K562 (cell line): ENCODE measurements around the gene CHAF1A. TPM values are rescaled to one million over a fixed set of nuclear protein-coding genes. Genes with fewer than 3 reads are reported as not detected.

Experiments
- CBFB ChIP-seq: sonication (generic); formaldehyde crosslinking; IDR thresholded peaks from 2 replicates; pipeline ENCODE4 v1.4.0; 2020; ENCODE audit warnings: mild to moderate bottlenecking, missing genetic modification reagents
- CEBPG ChIP-seq, 3 experiments: fragments of 200-800 bp in 1 of 3; sonication (Bioruptor generic) in 1 of 3; sonication (generic) in 1 of 3; formaldehyde crosslinking in 1 of 3; IDR thresholded peaks in 2 of 3; conservative IDR thresholded peaks in 1 of 3; 2 replicates each; pipeline versions ENCODE4 v1.6.1 to v1.8.0; 2016 to 2022; ENCODE audit warnings: missing compliant biosample characterization in 2 of 3, missing genetic modification characterization in 2 of 3, mild to moderate bottlenecking in 1 of 3, missing genetic modification reagents in 1 of 3
- ESRRA ChIP-seq: fragments of 450-650 bp; IDR thresholded peaks from 2 replicates; pipeline ENCODE4 v1.6.1; 2014; ENCODE audit warnings: low read depth, mild to moderate bottlenecking, moderate library complexity, borderline replicate concordance
- ETV6 ChIP-seq, 3 experiments: fragments of 150-350 bp in 1 of 3; sonication (generic) in 1 of 3; formaldehyde crosslinking in 1 of 3; IDR thresholded peaks; 2 replicates each; pipeline versions ENCODE4 v1.6.1 to v1.8.0; 2014 to 2022; ENCODE audit warnings: borderline replicate concordance in 2 of 3, low read depth in 2 of 3, antibody characterized with exemption in 1 of 3, low read length in 1 of 3, mild to moderate bottlenecking in 1 of 3, missing genetic modification reagents in 1 of 3
- JUNB ChIP-seq: fragments of 450-650 bp; formaldehyde crosslinking; conservative IDR thresholded peaks from 2 replicates; pipeline ENCODE4 v1.4.0; 2020; ENCODE audit warnings: mild to moderate bottlenecking
- PBX2 ChIP-seq, 2 experiments: IDR thresholded peaks in 1 of 2; conservative IDR thresholded peaks in 1 of 2; 2 replicates each; pipeline ENCODE4 v1.6.1; 2016; ENCODE audit warnings: low read depth in 2 of 2, mild to moderate bottlenecking in 1 of 2, missing compliant biosample characterization in 1 of 2, missing genetic modification characterization in 1 of 2, moderate library complexity in 1 of 2
- ZNF277 ChIP-seq: fragments of 250-450 bp; sonication (Bioruptor Pico); IDR thresholded peaks from 2 replicates; pipeline ENCODE4 v1.8.0; 2022; ENCODE audit warnings: inconsistent platforms, mild to moderate bottlenecking, moderate library complexity, borderline replicate concordance
- ZNF318 ChIP-seq, 2 experiments: fragments of 450-650 bp; IDR thresholded peaks; 2 replicates each; pipeline ENCODE4 v1.6.1; 2016; ENCODE audit warnings: mild to moderate bottlenecking in 2 of 2, borderline replicate concordance in 1 of 2, low read depth in 1 of 2, moderate library complexity in 1 of 2
- ZNF444 ChIP-seq: fragments of 250-450 bp; sonication (Bioruptor Pico); IDR thresholded peaks from 2 replicates; pipeline ENCODE4 v1.4.0; 2020; ENCODE audit warnings: mild to moderate bottlenecking, moderate library complexity
- ZNF785 ChIP-seq: fragments of 250-450 bp; sonication (Bioruptor Pico); IDR thresholded peaks from 2 replicates; pipeline ENCODE4 v1.4.0; 2020; ENCODE audit warnings: mild to moderate bottlenecking
- polyA plus RNA-seq, 8 experiments: library from polyadenylated mRNA; depleted of rRNA in 4 of 8; stranded (reverse) in 5 of 8; unstranded in 3 of 8; fragments of >200 nt; fragmentation: Nextera tagmentation in 2 of 8; fragmentation: Illumina TruSeq in 1 of 8; extraction: Ambion mirVana in 2 of 8; extraction: Trizol in 1 of 8; gene quantifications; 2 replicates each; pipeline versions ENCODE4 v1.2.1 to v1.2.3, GENCODE V29; 2011 to 2014; ENCODE audit warnings: inconsistent platforms in 1 of 8, missing spikeins in 1 of 8
- total RNA-seq, 7 experiments: library from RNA; depleted of rRNA in 6 of 7; stranded (reverse); fragments of >200 nt in 6 of 7; fragmentation: Illumina TruSeq in 2 of 7; extraction: Trizol in 2 of 7; gene quantifications; 2 replicates each; pipeline versions ENCODE4 v1.2.1 to v1.2.3, GENCODE V29; 2011 to 2021; ENCODE audit warnings: low replicate concordance in 1 of 7

The CHAF1A gene
- total and polyA plus RNA-seq, 9 of the 15 experiments (the other 6 are each of a cell fraction or from before 2014, with no cell fraction given), result 1.6 to 86.9 (median 45.2) TPM

GRCh38 chr19:4374498-4375163 lies 27.8 kb upstream of the CHAF1A start (continued):
- no peak for TF ChIP-seq PBX2 (CRISPR knock-in tag; IDR thresholded peaks at IDR 0.05; ENCODE audit: low read depth)
- peak; percentile 4; the same call in 1 of the 2 replicates for TF ChIP-seq PBX2 (tag; conservative IDR thresholded peaks at IDR 0.05; ENCODE audit: low read depth)
- peak; percentile 78; the same call in 1 of the 2 replicates for TF ChIP-seq CBFB
- peak; percentile 66 for TF ChIP-seq CEBPG (CRISPR knock-in tag; IDR thresholded peaks at IDR 0.05)
- TF ChIP-seq CEBPG (tag; conservative IDR thresholded peaks at IDR 0.05 in 1 of 2, IDR thresholded peaks at IDR 0.05 in 1 of 2), result 0 out of 4 replicates have a peak, but pooled peaks of 1 of the 2 experiments have one; percentile 37
- TF ChIP-seq ZNF277 (CRISPR knock-in tag), result no peak
- TF ChIP-seq ZNF785 (CRISPR knock-in tag), result no peak
- TF ChIP-seq ETV6 (IDR thresholded peaks at IDR 0.05; ENCODE audit: borderline replicate concordance in 1 of 2, low read depth in 2 of 2, low read length in 1 of 2), result no peak
- TF ChIP-seq ETV6 (CRISPR knock-in tag; IDR thresholded peaks at IDR 0.05; ENCODE audit: borderline replicate concordance), result peak; percentile 43; the same call in 1 of the 2 replicates
- peak in 1 of 2 experiments; percentile 92; a peak in 2 of 4 replicates for TF ChIP-seq ZNF318 (IDR thresholded peaks at IDR 0.05; ENCODE audit: borderline replicate concordance in 1 of 2, low read depth in 1 of 2)
- peak; percentile 90 for TF ChIP-seq JUNB (CRISPR knock-in tag)
- peak; percentile 91 for TF ChIP-seq ESRRA
- TF ChIP-seq ZNF444 (CRISPR knock-in tag), result no peak
